HL-60 (cell line): ENCODE results near the gene HCFC1.

ENCODE experiments used
- REST ChIP-seq: IDR thresholded peaks from 2 replicates; pipeline ENCODE4 v1.6.1; 2012; ENCODE audit warnings: low read depth; ENCODE audit not compliant: insufficient replicate concordance
- TF ChIP-seq, protein P1 (sequence below): IDR thresholded peaks from one replicate; pipeline ENCODE4 v1.5.1; 2011; ENCODE audit warnings: low read length, control low read depth, inconsistent platforms; ENCODE audit not compliant: insufficient read depth

DNA sequence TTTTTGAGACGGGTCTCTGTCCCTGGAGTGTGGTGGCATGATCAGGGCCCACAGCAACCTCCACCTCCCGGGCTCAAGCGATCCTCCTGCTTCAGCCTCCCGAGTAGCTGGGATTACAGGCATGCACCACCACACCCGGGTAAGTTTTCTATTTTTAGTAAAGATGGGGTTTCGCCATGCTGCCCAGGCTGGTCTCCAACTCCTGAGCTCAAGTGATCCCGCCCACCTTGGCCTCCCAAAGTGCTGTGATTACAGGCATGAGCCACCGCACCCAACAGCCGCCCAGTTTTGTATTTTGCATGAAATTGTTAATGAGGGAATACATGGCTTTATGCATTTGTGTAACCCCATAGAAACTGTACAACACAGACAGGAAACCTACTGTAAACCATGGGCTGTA, 42.8 kb downstream of the HCFC1 start:
- TF ChIP-seq, protein P1, sequence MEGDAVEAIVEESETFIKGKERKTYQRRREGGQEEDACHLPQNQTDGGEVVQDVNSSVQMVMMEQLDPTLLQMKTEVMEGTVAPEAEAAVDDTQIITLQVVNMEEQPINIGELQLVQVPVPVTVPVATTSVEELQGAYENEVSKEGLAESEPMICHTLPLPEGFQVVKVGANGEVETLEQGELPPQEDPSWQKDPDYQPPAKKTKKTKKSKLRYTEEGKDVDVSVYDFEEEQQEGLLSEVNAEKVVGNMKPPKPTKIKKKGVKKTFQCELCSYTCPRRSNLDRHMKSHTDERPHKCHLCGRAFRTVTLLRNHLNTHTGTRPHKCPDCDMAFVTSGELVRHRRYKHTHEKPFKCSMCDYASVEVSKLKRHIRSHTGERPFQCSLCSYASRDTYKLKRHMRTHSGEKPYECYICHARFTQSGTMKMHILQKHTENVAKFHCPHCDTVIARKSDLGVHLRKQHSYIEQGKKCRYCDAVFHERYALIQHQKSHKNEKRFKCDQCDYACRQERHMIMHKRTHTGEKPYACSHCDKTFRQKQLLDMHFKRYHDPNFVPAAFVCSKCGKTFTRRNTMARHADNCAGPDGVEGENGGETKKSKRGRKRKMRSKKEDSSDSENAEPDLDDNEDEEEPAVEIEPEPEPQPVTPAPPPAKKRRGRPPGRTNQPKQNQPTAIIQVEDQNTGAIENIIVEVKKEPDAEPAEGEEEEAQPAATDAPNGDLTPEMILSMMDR: no peak
- TF ChIP-seq REST: no peak
